IMR-90 (cell line): ENCODE measurements around the gene ADGRV1. TPM values are rescaled to one million over a fixed set of nuclear protein-coding genes. Genes with fewer than 3 reads are reported as not detected.

Experiments
- ATAC-seq: fragments of 200-7000 bp; cut with Tn5 transposase; 2 replicates; pipeline ENCODE4 v1.9.1; 2020; ENCODE audit warnings: low read depth, mild to moderate bottlenecking, moderate library complexity
- BruUV-seq: library from RNA; stranded (reverse); fragments of 400-500 nt; replicated peaks from 2 replicates; lab custom pipeline; 2021; lab: Mats Ljungman, UMichigan
- CTCF ChIA-PET: fragments of 300-600 bp; formaldehyde crosslinking; extraction: SDS; loops from one replicate; lab custom pipeline; 2021; ENCODE audit warnings: antibody characterized with exemption; lab: Yijun Ruan, JAX
- POLR2A ChIA-PET: fragments of 300-600 bp; sonication (Branson Sonifier 250); formaldehyde crosslinking; loops from one replicate; lab custom pipeline; 2022; ENCODE audit warnings: antibody characterized with exemption; ENCODE audit not compliant: unreplicated experiment; lab: Charles Lee
- DNase-seq: peaks from one replicate; pipeline ENCODE4 v3.0.0; 2013
- H2AFZ ChIP-seq: replicated peaks from 2 replicates; pipeline ENCODE3; 2013; ENCODE audit warnings: low read length, mild to moderate bottlenecking; ENCODE audit not compliant: poor library complexity
- H2AK5ac ChIP-seq: 2 replicates; pipeline ENCODE4 v1.6.1; 2013; ENCODE audit warnings: low read depth, low read length, inconsistent platforms
- H2AK9ac ChIP-seq: replicated peaks from 2 replicates; pipeline ENCODE3; 2013; ENCODE audit warnings: mild to moderate bottlenecking, low read depth, low read length, moderate library complexity; ENCODE audit not compliant: poor library complexity
- H2BK120ac ChIP-seq: 2 replicates; pipeline ENCODE4 v1.6.1; 2013; ENCODE audit warnings: low read depth, low read length, inconsistent platforms
- H2BK15ac ChIP-seq: 3 replicates; pipeline ENCODE4 v1.6.1; 2013; ENCODE audit warnings: low read depth, low read length, inconsistent platforms
- H2BK20ac ChIP-seq: 2 replicates; pipeline ENCODE4 v1.6.1; 2013; ENCODE audit warnings: low read depth, mild to moderate bottlenecking, inconsistent platforms, low read length, moderate library complexity
- H2BK5ac ChIP-seq: 2 replicates; pipeline ENCODE4 v1.6.1; 2013; ENCODE audit warnings: mild to moderate bottlenecking, low read depth, low read length, inconsistent platforms; ENCODE audit not compliant: poor library complexity, severe bottlenecking
- H3K14ac ChIP-seq: replicated peaks from 2 replicates; pipeline ENCODE4 v1.6.1; 2013; ENCODE audit warnings: low read depth, low read length, inconsistent platforms
- H3K18ac ChIP-seq: 2 replicates; pipeline ENCODE4 v1.6.1; 2013; ENCODE audit warnings: low read depth, low read length, control low read depth
- H3K23ac ChIP-seq: 2 replicates; pipeline ENCODE4 v1.6.1; 2013; ENCODE audit warnings: low read depth, low read length, inconsistent platforms
- H3K27ac ChIP-seq: 2 replicates; pipeline ENCODE4 v1.5.1; 2013; ENCODE audit warnings: mild to moderate bottlenecking, control low read depth, low read length; ENCODE audit not compliant: insufficient read depth
- H3K27me3 ChIP-seq: 2 replicates; pipeline ENCODE4 v1.6.1; 2013; ENCODE audit warnings: low read length; ENCODE audit not compliant: control insufficient read depth, insufficient read depth
- H3K36me3 ChIP-seq: 2 replicates; pipeline ENCODE4 v1.6.1; 2013; ENCODE audit warnings: low read length, mixed read lengths; ENCODE audit not compliant: control insufficient read depth, insufficient read depth
- H3K4ac ChIP-seq: 2 replicates; pipeline ENCODE4 v1.6.1; 2013; ENCODE audit warnings: low read depth, low read length, inconsistent platforms
- H3K4me1 ChIP-seq: 2 replicates; pipeline ENCODE4 v1.6.1; 2013; ENCODE audit warnings: low read length, mixed read lengths; ENCODE audit not compliant: control insufficient read depth, insufficient read depth
- H3K4me2 ChIP-seq: 2 replicates; pipeline ENCODE4 v1.6.1; 2013; ENCODE audit warnings: low read depth, mild to moderate bottlenecking, control low read depth, low read length, moderate library complexity
- H3K4me3 ChIP-seq: 2 replicates; pipeline ENCODE4 v1.5.1; 2013; ENCODE audit warnings: low read depth, mild to moderate bottlenecking, control low read depth, low read length, moderate library complexity; ENCODE audit not compliant: insufficient read depth
- H3K56ac ChIP-seq: 2 replicates; pipeline ENCODE4 v1.6.1; 2013; ENCODE audit warnings: low read length, inconsistent platforms; ENCODE audit not compliant: insufficient read depth; ENCODE audit errors: extremely low read depth
- H3K79me1 ChIP-seq, 2 experiments: 2 replicates each; pipeline ENCODE4 v1.6.1; 2013; ENCODE audit warnings: low read length in 2 of 2, inconsistent platforms in 1 of 2, low read depth in 1 of 2
- H3K9ac ChIP-seq: 2 replicates; pipeline ENCODE4 v1.6.1; 2013; ENCODE audit warnings: low read depth, low read length, control low read depth
- H3K9me1 ChIP-seq: 2 replicates; pipeline ENCODE4 v1.6.1; 2013; ENCODE audit warnings: low read length, inconsistent platforms; ENCODE audit not compliant: insufficient read depth
- H3K9me3 ChIP-seq: 2 replicates; pipeline ENCODE4 v1.6.1; 2013; ENCODE audit warnings: low read length; ENCODE audit not compliant: control insufficient read depth, insufficient read depth
- H4K20me1 ChIP-seq: 2 replicates; pipeline ENCODE4 v1.6.1; 2013; ENCODE audit warnings: low read length, inconsistent platforms; ENCODE audit not compliant: insufficient read depth
- H4K5ac ChIP-seq: 2 replicates; pipeline ENCODE4 v1.6.1; 2013; ENCODE audit warnings: mild to moderate bottlenecking, low read depth, low read length, control low read depth
- H4K8ac ChIP-seq, 2 experiments: 2 replicates each; pipeline ENCODE4 v1.6.1; 2013; ENCODE audit warnings: low read depth in 2 of 2, low read length in 2 of 2, control low read depth in 1 of 2, inconsistent platforms in 1 of 2
- H4K91ac ChIP-seq: 2 replicates; pipeline ENCODE4 v1.6.1; 2013; ENCODE audit warnings: low read depth, low read length, inconsistent platforms; ENCODE audit not compliant: insufficient read depth
- BHLHE40 ChIP-seq: fragments of 150-350 bp; IDR thresholded peaks from 2 replicates; pipeline ENCODE4 v1.6.1; 2016; ENCODE audit warnings: mild to moderate bottlenecking, low read depth, low read length
- CEBPB ChIP-seq: IDR thresholded peaks from 2 replicates; pipeline ENCODE4 v1.6.1; 2012; ENCODE audit warnings: low read depth, low read length, improper control_type of control experiment
- CHD1 ChIP-seq: IDR thresholded peaks from 2 replicates; pipeline ENCODE4 v1.6.1; 2012; ENCODE audit warnings: low read depth, low read length, improper control_type of control experiment
- CTCF ChIP-seq: conservative IDR thresholded peaks from 2 replicates; pipeline ENCODE4 v1.5.1; 2012; ENCODE audit warnings: mild to moderate bottlenecking, low read depth, low read length, improper control_type of control experiment
- MAFK ChIP-seq: IDR thresholded peaks from 2 replicates; pipeline ENCODE4 v1.6.1; 2012; ENCODE audit warnings: low read depth, low read length, improper control_type of control experiment
- NFE2L2 ChIP-seq: fragments of 150-350 bp; IDR thresholded peaks from 2 replicates; pipeline ENCODE4 v1.6.1; 2016; ENCODE audit warnings: low read depth, mild to moderate bottlenecking, low read length
- RAD21 ChIP-seq: IDR thresholded peaks from 2 replicates; pipeline ENCODE4 v1.6.1; 2012; ENCODE audit warnings: low read length, improper control_type of control experiment
- SMC3 ChIP-seq: fragments of 150-350 bp; IDR thresholded peaks from 2 replicates; pipeline ENCODE4 v1.6.1; 2016; ENCODE audit warnings: low read depth, mild to moderate bottlenecking, antibody characterized with exemption, low read length, moderate library complexity
- USF2 ChIP-seq: fragments of 150-350 bp; IDR thresholded peaks from 2 replicates; pipeline ENCODE4 v1.6.1; 2017; ENCODE audit warnings: mild to moderate bottlenecking, antibody characterized with exemption, low read length, low read depth
- whole genome bisulfite sequencing, 2 experiments: methylation state at CpG; one replicate each; pipeline versions ENCODE4 v1.1.5 to v1.1.7; 2013; ENCODE audit warnings: missing lambda C conversion rate in 2 of 2; ENCODE audit not compliant: insufficient read length in 1 of 2; ENCODE audit errors: extremely low coverage in 2 of 2; 5-methylcytosine and 5-hydroxymethylcytosine counted together
- dilution Hi-C: fragments of 300-500 bp; cut with HindIII; formaldehyde crosslinking; loops from one replicate; pipeline ENCODE4 v1.14.3; 2018; ENCODE audit warnings: low sequenced_read_pairs; ENCODE audit not compliant: unreplicated experiment
- in situ Hi-C: fragments of 300-500 bp; cut with MboI; formaldehyde crosslinking; loops from 3 replicates; pipeline ENCODE4 v1.14.3; 2019; ENCODE audit warnings: low sequenced_read_pairs, inconsistent platforms, mixed read lengths
- intact Hi-C: fragments of 100-400 bp; cut with micrococcal nuclease; formaldehyde crosslinking; loops from 2 replicates; pipeline ENCODE4 v1.10.0; 2022
- polyA plus RNA-seq, 3 experiments: library from polyadenylated mRNA; depleted of rRNA; stranded (reverse); fragments of >200 nt; gene quantifications; 2 replicates each; pipeline ENCODE4 v1.2.3, GENCODE V29; 2012; ENCODE audit warnings: low replicate concordance in 1 of 3
- total RNA-seq: library from RNA; depleted of rRNA; stranded (reverse); fragments of >200 nt; gene quantifications from 2 replicates; pipeline ENCODE4 v1.2.3, GENCODE V29; 2012

The ADGRV1 gene
- total and polyA plus RNA-seq, 2 of the 4 experiments (the other 2 are of a cell fraction) = under 0.01 TPM; not detected in 1

GRCh38 chr5:90709323-90710155 lies 150.9 kb downstream of the ADGRV1 start:
- dilution Hi-C loops (no loop called here), in situ Hi-C loops (no loop called here)

More at GRCh38 chr5:90709323-90710155, 150.9 kb downstream of the ADGRV1 start:
- ChIA-PET CTCF (interaction anchor here (0.5 to 1.8 kb wide), 3 partner anchors 9 to 867 kb away, joined by 3 to 7 read pairs (median 3); no protein-coding TSS in a partner anchor), POLR2A (no interaction called here)
- intact Hi-C loops = loop anchor here (1.0 kb wide), 1 partner anchor 74 kb away; no protein-coding TSS in a partner anchor
- Histone ChIP-seq H2AFZ (no peak overlapping the region), H2AK5ac (no peak overlapping the region), H3K4me2 (no peak overlapping the region), H3K9me3 (no peaks in the 10 kb centered on the region), H3K9me1 (no peaks in the 10 kb centered on the region), H4K20me1 (no peaks in the 10 kb centered on the region), H3K9ac (no peak overlapping the region), H3K23ac (no peak overlapping the region), H3K79me1 (no peaks in the 10 kb centered on the region), H2BK5ac (no peak overlapping the region), H2AK9ac (no peak overlapping the region), H3K18ac (no peak overlapping the region), H3K4me3 (no peak overlapping the region), H4K8ac (no peak overlapping the region), H3K4ac (no peak overlapping the region), H4K5ac (no peak overlapping the region), H3K14ac (no peak overlapping the region), H2BK120ac (no peak overlapping the region), H2BK15ac (no peak overlapping the region), H3K27me3 (no peaks in the 10 kb centered on the region), H3K27ac (no peak overlapping the region), H3K36me3 (no peaks in the 10 kb centered on the region), H3K56ac (no peak overlapping the region), H4K91ac (no peak overlapping the region), H2BK20ac (no peak overlapping the region), H3K4me1 (no peaks in the 10 kb centered on the region)
- DNase-seq = peak; percentile 25
- TF ChIP-seq CTCF = peak; percentile 49
- TF ChIP-seq NFE2L2 = no peak
- TF ChIP-seq USF2 = no peak
- TF ChIP-seq SMC3 = peak; percentile 34; the same call in 1 of the 2 replicates
- TF ChIP-seq CEBPB = no peak
- peak; percentile 26; the same call in 1 of the 2 replicates for TF ChIP-seq RAD21
- no peak for TF ChIP-seq BHLHE40
- TF ChIP-seq MAFK = no peak
- TF ChIP-seq CHD1 = no peak
- peak; percentile 75 for ATAC-seq
- BruUV-seq = no TSS peak
- no CpG with 5 or more reads among the region's 1 CpG for WGBS, 2 experiments
